K562 (cell line): ENCODE data around the gene ARHGAP28. TPM values are rescaled to one million over a fixed set of nuclear protein-coding genes. Genes with fewer than 3 reads are reported as not detected.
A peak's percentile ranks its signal among the peaks of the same experiment; 100 is the strongest.

Experiments
- ATAC-seq: fragments of 200-7000 bp; cut with Tn5 transposase; 3 replicates; pipeline ENCODE4 v1.9.1; 2020; ENCODE audit warnings: moderate library complexity
- BruUV-seq: library from RNA; stranded (reverse); fragments of 400-500 nt; replicated peaks from 2 replicates; lab custom pipeline; 2021; lab: Mats Ljungman, UMichigan
- CTCF ChIA-PET: fragments of 300-600 bp; formaldehyde crosslinking; extraction: SDS; loops from one replicate; lab custom pipeline; 2021; ENCODE audit warnings: low intra/inter-chr PET ratio; lab: Yijun Ruan, JAX
- POLR2A ChIA-PET: fragments of 300-600, 350-650 bp; sonication (Branson Sonifier 250); formaldehyde crosslinking; extraction: SDS; loops from one replicate; lab custom pipeline; 2021; ENCODE audit warnings: antibody characterized with exemption, inconsistent platforms; lab: Yijun Ruan, JAX
- DNase-seq, 4 experiments: peaks; one replicate each; pipeline versions ENCODE4 v3.0.0 to v3.0.0-alpha.2; 2011 to 2018; ENCODE audit warnings: low spot score in 3 of 4, mixed read lengths in 3 of 4; ENCODE audit errors: extremely low read depth in 1 of 4
- FAIRE-seq: peaks from 2 replicates; lab custom pipeline; 2011; peaks lifted over from hg19 to GRCh38; lab: Jason Lieb, UNC
- H2AFZ ChIP-seq: 2 replicates; pipeline ENCODE4 v1.6.0; 2011; ENCODE audit warnings: low read depth, low read length, control low read depth, inconsistent platforms
- H3K27ac ChIP-seq: fragments of 200-600 bp; 3 replicates; pipeline ENCODE4 v1.8.0; 2011; ENCODE audit warnings: low read depth, mild to moderate bottlenecking, control low read depth, inconsistent platforms, low read length, moderate library complexity, mixed read lengths; ENCODE audit errors: extremely low read depth
- H3K27me3 ChIP-seq, 2 experiments: fragments of 300-600 bp in 1 of 2; 2 replicates in 1 of 2; 3 replicates in 1 of 2; pipeline versions ENCODE4 v1.6.0 to v1.8.0; 2011; ENCODE audit warnings: inconsistent platforms in 2 of 2, low read length in 2 of 2, mild to moderate bottlenecking in 1 of 2, mixed read lengths in 1 of 2, moderate library complexity in 1 of 2; ENCODE audit not compliant: control insufficient read depth in 2 of 2, insufficient read depth in 2 of 2
- H3K36me3 ChIP-seq: fragments of 300-600 bp; 3 replicates; pipeline ENCODE4 v1.8.0; 2011; ENCODE audit warnings: mild to moderate bottlenecking, low read length, inconsistent platforms; ENCODE audit not compliant: control insufficient read depth, insufficient read depth
- H3K4me1 ChIP-seq, 2 experiments: fragments of 200-600 bp in 1 of 2; replicated peaks in 1 of 2; 2 replicates in 1 of 2; 3 replicates in 1 of 2; pipeline versions ENCODE4 v1.5.1 to v1.8.0; 2011; ENCODE audit warnings: inconsistent platforms in 2 of 2, low read length in 2 of 2, mild to moderate bottlenecking in 1 of 2, mixed read lengths in 1 of 2, moderate library complexity in 1 of 2; ENCODE audit not compliant: control insufficient read depth in 2 of 2, insufficient read depth in 2 of 2
- H3K4me2 ChIP-seq: 2 replicates; pipeline ENCODE4 v1.6.1; 2011; ENCODE audit warnings: low read length, control low read depth, inconsistent platforms, mixed read lengths; ENCODE audit not compliant: insufficient read depth
- H3K4me3 ChIP-seq: fragments of 200-600 bp; sonication (generic), shearing (Covaris generic); 2 replicates; pipeline ENCODE4 v1.5.1; 2016; ENCODE audit warnings: control low read depth, inconsistent platforms
- H3K79me2 ChIP-seq: fragments of 200-600 bp; 3 replicates; pipeline ENCODE4 v1.8.0; 2011; ENCODE audit warnings: low read length, inconsistent platforms; ENCODE audit not compliant: control insufficient read depth, insufficient read depth
- H3K9ac ChIP-seq, 2 experiments: 2 replicates each; pipeline versions ENCODE4 v1.6.0 to v1.6.1; 2011; ENCODE audit warnings: low read depth in 2 of 2, low read length in 2 of 2, control low read depth in 1 of 2, inconsistent platforms in 1 of 2, mild to moderate bottlenecking in 1 of 2, mixed read lengths in 1 of 2; ENCODE audit not compliant: insufficient read depth in 1 of 2
- H3K9me1 ChIP-seq: one replicate; pipeline ENCODE4 v1.6.0; 2011; ENCODE audit warnings: inconsistent platforms, mild to moderate bottlenecking, low read length, moderate library complexity; ENCODE audit not compliant: control insufficient read depth, insufficient read depth
- H3K9me3 ChIP-seq: replicated peaks from 2 replicates; pipeline ENCODE4 v1.5.1; 2011; ENCODE audit warnings: low read depth, low read length, inconsistent platforms; ENCODE audit not compliant: control insufficient read depth, insufficient read depth
- H4K20me1 ChIP-seq: replicated peaks from 2 replicates; pipeline ENCODE4 v1.6.1; 2011; ENCODE audit warnings: low read length, inconsistent platforms, mixed read lengths; ENCODE audit not compliant: control insufficient read depth, insufficient read depth
- BRF2 ChIP-seq: IDR thresholded peaks from 3 replicates; pipeline ENCODE4 v1.6.1; 2011; ENCODE audit warnings: borderline replicate concordance, mild to moderate bottlenecking; ENCODE audit not compliant: insufficient read length, insufficient read depth
- FOXJ2 ChIP-seq: fragments of 200-800 bp; sonication (Bioruptor generic); IDR thresholded peaks from 2 replicates; pipeline ENCODE4 v1.6.1; 2016; ENCODE audit warnings: missing genetic modification characterization, missing compliant biosample characterization
- GTF3C2 ChIP-seq: IDR thresholded peaks from 3 replicates; pipeline ENCODE4 v1.6.1; 2011; ENCODE audit warnings: borderline replicate concordance, mild to moderate bottlenecking, moderate library complexity; ENCODE audit not compliant: insufficient read length; ENCODE audit errors: extremely low read depth
- SIRT6 ChIP-seq: IDR thresholded peaks from one replicate; pipeline ENCODE4 v1.6.1; 2012; ENCODE audit warnings: low read depth, mild to moderate bottlenecking, control low read depth, inconsistent platforms, low read length, moderate library complexity
- TEAD2 ChIP-seq: fragments of 450-650 bp; IDR thresholded peaks from 2 replicates; pipeline ENCODE4 v1.6.1; 2016; ENCODE audit warnings: missing genetic modification characterization, control low read depth, missing compliant biosample characterization
- ZFX ChIP-seq: sonication (generic); formaldehyde crosslinking; IDR thresholded peaks from 2 replicates; pipeline ENCODE4 v1.8.0; 2022; ENCODE audit warnings: mild to moderate bottlenecking, missing genetic modification reagents, moderate library complexity
- WGBS: fragments of 100-300 bp; shearing (Covaris generic); methylation state at CpG from one replicate; pipeline ENCODE4 v1.1.6; 2016; ENCODE audit warnings: low coverage, mixed read lengths; ENCODE audit not compliant: insufficient coverage; ENCODE audit errors: missing lambda C conversion rate; 5-methylcytosine and 5-hydroxymethylcytosine counted together
- in situ Hi-C: fragments of 300-500 bp; cut with MboI; formaldehyde crosslinking; loops from 4 replicates; pipeline ENCODE4 v1.15.0; 2018; ENCODE audit warnings: inconsistent platforms, mixed read lengths
- intact Hi-C: fragments of 100-400 bp; cut with micrococcal nuclease; formaldehyde crosslinking; loops from 2 replicates; pipeline ENCODE4 v1.14.2; 2022
- polyA plus RNA-seq, 8 experiments: library from polyadenylated mRNA; depleted of rRNA in 4 of 8; stranded (reverse) in 5 of 8; unstranded in 3 of 8; fragments of >200 nt; fragmentation: Nextera tagmentation in 2 of 8; fragmentation: Illumina TruSeq in 1 of 8; extraction: Ambion mirVana in 2 of 8; extraction: Trizol in 1 of 8; gene quantifications; 2 replicates each; pipeline versions ENCODE4 v1.2.1 to v1.2.3, GENCODE V29; 2011 to 2014; ENCODE audit warnings: inconsistent platforms in 1 of 8, missing spikeins in 1 of 8
- total RNA-seq, 7 experiments: library from RNA; depleted of rRNA in 6 of 7; stranded (reverse); fragments of >200 nt in 6 of 7; fragmentation: Illumina TruSeq in 2 of 7; extraction: Trizol in 2 of 7; gene quantifications; 2 replicates each; pipeline versions ENCODE4 v1.2.1 to v1.2.3, GENCODE V29; 2011 to 2021; ENCODE audit warnings: low replicate concordance in 1 of 7

The ARHGAP28 gene
- total and polyA plus RNA-seq, 9 of the 15 experiments (the other 6 are each of a cell fraction or from before 2014, with no cell fraction given), result 0.93 to 5.9 (median 5.0) TPM

GRCh38 chr18:6763524-6763923 is 34.0 kb downstream of the ARHGAP28 start:
- in situ Hi-C loops, result no loop called here
- 1% methylated on average over 6 of the region's 6 CpGs for WGBS
- TF ChIP-seq GTF3C2, result no peak
- no peak for TF ChIP-seq BRF2
- no peak for TF ChIP-seq ZFX (CRISPR knock-in tag)
- no peak for TF ChIP-seq SIRT6
- no peak for TF ChIP-seq FOXJ2 (tag)
- no peak for TF ChIP-seq TEAD2 (tag)
- no peaks in the 10 kb centered on the region for H3K79me2 ChIP-seq
- FAIRE-seq, result no peak
- H3K9me1 ChIP-seq, result no peaks in the 10 kb centered on the region
- ChIA-PET POLR2A (no interaction called here), CTCF (no interaction called here)
- ATAC-seq, result peak; percentile 57; the same call in 2 of the 3 replicates
- H3K9ac ChIP-seq, result no peak overlapping the region
- peaks cover under 1 to 4% of the 10 kb centered on the region in 2 experiments; a peak in 4 of 5 replicates for H3K27me3 ChIP-seq
- intact Hi-C loops, result no loop called here
- H3K9me3 ChIP-seq, result no peaks in the 10 kb centered on the region
- H3K4me1 ChIP-seq, result no peaks in the 10 kb centered on the region
- H2AFZ ChIP-seq, result no peak overlapping the region
- H3K36me3 ChIP-seq, result no peaks in the 10 kb centered on the region
- DNase-seq, result no peak
- BruUV-seq, result no TSS peak
- no peaks in the 10 kb centered on the region for H4K20me1 ChIP-seq
- H3K27ac ChIP-seq, result no peak overlapping the region
- no peak overlapping the region for H3K4me3 ChIP-seq
- H3K4me2 ChIP-seq, result no peak overlapping the region
